Effector CD4-positive, alpha-beta T cell (primary cell): Measurements from ENCODE around the gene RPS15.

ENCODE experiments used
- DNase-seq: peaks from one replicate; pipeline ENCODE4 v3.0.0-alpha.2; 2020

Gene RPS15

GRCh38 chr19:1487576-1488281, 49.5 kb downstream of the RPS15 start:
- no peak for DNase-seq

GRCh38 chr19:1488282-1488601, 50.0 kb downstream of the RPS15 start:
- no peak for DNase-seq

GRCh38 chr19:1489463-1490310, 51.5 kb downstream of the RPS15 start:
- no peak for DNase-seq
